Sigmoid colon (tissue), 4 donors: Measurements from ENCODE around the gene PROX1.

ENCODE experiments used
- CTCF ChIP-seq, 4 experiments: fragments of 450-650 bp in 3 of 4; fragments of 200-600 bp in 1 of 4; IDR thresholded peaks; one replicate each; pipeline ENCODE4 v1.5.1; 2016 to 2019; ENCODE audit warnings: antibody characterized with exemption in 4 of 4, mild to moderate bottlenecking in 3 of 4, moderate library complexity in 2 of 4
- POLR2A ChIP-seq, 2 donors: fragments of 450-650 bp; IDR thresholded peaks; one replicate each; pipeline ENCODE4 v1.6.1; 2016; ENCODE audit warnings: antibody characterized with exemption in 2 of 2, mild to moderate bottlenecking in 2 of 2, moderate library complexity in 2 of 2
- POLR2AphosphoS5 ChIP-seq, 4 donors: sonication (generic); formaldehyde crosslinking; IDR thresholded peaks; one replicate each; pipeline ENCODE4 v1.6.1; 2017; ENCODE audit warnings: antibody characterized with exemption in 4 of 4

GRCh38 chr1:213980906-213981305 is 6.9 kb upstream of the PROX1 start:
- TF ChIP-seq CTCF (IDR thresholded peaks at IDR 0.05) = no peak
- no peak for TF ChIP-seq POLR2AphosphoS5 (IDR thresholded peaks at IDR 0.05)
- no peak for TF ChIP-seq POLR2A (IDR thresholded peaks at IDR 0.05)
